ENCODE data around the gene ZBTB8A.
"Not testable (repeated sequence)": the region's sequence is repeated elsewhere in the genome, so short reads cannot be mapped to it uniquely, and the experiment has no call there.

ZBTB8A gene

GRCh38 chr1:32536764-32537163 lies 2.5 kb upstream of the ZBTB8A start:
- DNase-seq (ENCODE audit: low read depth in 2 of 2): no peak

DNA sequence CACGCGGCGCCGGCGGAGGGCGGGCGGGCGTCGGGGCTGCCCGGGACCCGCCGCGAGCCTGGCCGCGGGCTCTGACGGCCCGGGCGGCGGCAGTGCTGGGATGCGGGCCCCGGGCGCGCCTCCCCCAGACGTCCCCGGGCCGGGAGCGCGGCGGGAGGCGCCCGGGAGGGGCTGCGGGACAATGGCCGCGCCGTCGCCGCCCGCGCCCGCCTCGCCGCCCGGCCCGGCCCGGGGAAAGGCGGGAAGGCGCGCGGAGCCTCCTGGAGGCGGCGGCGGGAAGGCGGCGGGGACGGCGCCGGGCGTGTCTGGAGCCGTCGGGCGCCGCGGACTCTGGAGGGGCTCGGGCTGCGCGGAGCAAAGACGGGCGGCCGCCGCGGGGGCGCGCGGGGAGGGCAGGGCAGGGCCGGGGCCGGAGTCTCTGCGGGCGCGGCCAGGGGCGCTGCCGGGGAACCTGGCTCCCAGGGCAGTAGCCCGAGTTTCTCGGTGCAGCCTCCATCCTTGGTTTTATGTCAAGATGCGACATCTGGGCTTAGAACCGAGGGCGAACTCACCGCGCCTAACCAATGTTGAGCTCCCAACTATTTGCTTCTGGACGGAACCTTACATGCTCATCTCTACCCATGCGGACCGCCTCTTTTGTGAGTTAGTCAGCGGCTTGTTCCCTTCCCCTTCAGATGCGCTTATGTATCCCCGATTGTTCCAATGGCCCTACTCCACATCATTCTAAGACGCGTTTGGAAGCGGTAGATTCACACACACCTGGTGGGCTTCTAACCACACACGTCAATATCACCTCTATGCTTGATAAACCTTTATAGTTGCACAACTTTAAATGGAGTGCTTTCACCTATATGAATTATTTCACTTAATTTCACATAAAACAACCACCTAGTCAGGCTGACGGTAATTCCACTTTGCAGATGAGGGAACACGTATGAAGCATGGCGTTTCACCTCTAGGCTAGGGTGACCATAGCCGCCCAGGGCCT lies 651 bp downstream of the ZBTB8A start:
- DNase-seq (ENCODE audit: low read depth in 2 of 2): no peak

DNA sequence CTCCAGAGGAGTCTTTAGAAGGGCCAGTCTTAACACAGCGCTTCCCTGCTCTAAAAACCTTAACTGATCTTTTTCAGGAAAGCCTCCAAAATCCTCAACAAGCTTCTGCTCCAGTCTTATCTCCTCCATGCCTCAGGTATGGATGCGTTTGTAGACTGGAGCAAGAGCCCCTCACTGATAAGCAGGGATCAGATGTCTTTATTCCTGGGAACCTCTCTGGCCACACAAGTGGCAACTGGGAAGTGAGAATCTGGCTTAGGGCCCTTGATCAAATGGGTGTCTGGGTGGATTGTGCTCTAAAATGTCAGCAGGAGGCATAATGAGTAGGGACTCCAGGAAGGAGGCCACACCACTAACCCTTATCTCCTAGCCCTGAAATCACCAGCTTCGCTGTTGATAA lies 1.4 kb downstream of the ZBTB8A start:
- DNase-seq (ENCODE audit: low read depth in 2 of 2): no peak

GRCh38 chr1:32541064-32541566 lies 1.9 kb downstream of the ZBTB8A start:
- DNase-seq (ENCODE audit: low read depth in 2 of 2): no peak

GRCh38 chr1:32546611-32547010 lies 7.4 kb downstream of the ZBTB8A start:
- DNase-seq (ENCODE audit: low read depth in 2 of 2): no peak

DNA sequence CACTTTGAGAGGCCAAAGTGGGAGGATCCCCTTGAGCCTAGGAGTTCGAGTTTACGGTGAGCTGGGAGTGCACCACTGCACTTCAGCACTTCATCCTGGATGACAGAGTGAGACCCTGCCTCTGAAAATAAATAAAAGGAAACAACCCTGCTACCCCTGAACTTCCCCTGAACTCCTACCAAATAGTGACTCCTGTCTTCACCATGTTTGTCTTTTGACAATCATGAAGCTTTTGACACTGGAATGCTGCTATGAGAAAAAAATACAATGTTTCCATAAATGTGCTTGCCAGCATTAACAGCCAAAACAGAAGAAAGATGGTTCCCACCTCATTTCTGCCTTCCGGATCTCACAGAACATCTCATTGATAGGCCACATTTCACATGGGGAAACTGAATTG lies 10.4 kb downstream of the ZBTB8A start:
- no peak for DNase-seq (ENCODE audit: low read depth in 2 of 2)

- no peak for DNase-seq (ENCODE audit: low read depth in 2 of 2)
Measured at GRCh38 chr1:32554288-32554687, 15.1 kb downstream of the ZBTB8A start.

- not testable (repeated sequence) for DNase-seq (ENCODE audit: low read depth in 2 of 2)
Measured at GRCh38 chr1:32557035-32557434, 17.8 kb downstream of the ZBTB8A start.

DNA sequence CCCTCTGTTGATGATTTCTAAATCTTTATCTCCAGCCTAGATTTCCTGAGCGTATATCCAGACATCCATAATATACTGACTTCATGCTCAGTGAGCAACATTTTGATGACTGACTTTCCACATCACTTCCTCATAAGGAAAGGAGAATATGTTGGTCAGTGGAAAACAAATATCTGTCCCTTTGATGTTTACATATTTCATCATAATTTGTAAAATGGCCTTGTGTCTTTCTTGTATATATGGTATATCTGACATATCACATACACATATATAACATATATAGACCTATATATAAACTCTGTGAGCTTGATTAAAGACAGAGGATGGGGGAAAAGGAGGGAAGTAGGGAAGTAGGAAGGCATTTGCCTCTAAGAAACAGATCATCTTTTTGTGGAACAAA lies 18.6 kb downstream of the ZBTB8A start:
- DNase-seq (ENCODE audit: low read depth in 2 of 2): no peak

DNA sequence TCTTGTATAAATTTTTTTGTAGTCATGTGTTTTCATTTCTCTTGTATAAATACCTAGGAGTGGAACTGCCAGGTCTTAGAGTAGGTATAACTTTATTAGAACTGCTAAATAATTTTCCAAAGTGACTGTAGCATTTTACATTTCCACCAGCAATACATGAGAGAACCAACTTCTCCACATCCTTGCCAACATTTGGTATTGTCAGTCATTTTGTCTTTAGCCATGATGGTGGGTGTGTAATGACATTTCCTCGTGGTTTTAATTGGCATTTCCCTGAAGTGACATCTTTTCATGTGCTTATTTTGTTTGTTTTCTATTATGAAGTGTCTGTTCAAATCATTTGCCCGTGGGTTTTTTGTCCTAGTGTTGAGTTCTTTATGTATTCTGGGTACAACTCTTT lies 29.7 kb downstream of the ZBTB8A start:
- DNase-seq (ENCODE audit: low read depth in 2 of 2): no peak

DNA sequence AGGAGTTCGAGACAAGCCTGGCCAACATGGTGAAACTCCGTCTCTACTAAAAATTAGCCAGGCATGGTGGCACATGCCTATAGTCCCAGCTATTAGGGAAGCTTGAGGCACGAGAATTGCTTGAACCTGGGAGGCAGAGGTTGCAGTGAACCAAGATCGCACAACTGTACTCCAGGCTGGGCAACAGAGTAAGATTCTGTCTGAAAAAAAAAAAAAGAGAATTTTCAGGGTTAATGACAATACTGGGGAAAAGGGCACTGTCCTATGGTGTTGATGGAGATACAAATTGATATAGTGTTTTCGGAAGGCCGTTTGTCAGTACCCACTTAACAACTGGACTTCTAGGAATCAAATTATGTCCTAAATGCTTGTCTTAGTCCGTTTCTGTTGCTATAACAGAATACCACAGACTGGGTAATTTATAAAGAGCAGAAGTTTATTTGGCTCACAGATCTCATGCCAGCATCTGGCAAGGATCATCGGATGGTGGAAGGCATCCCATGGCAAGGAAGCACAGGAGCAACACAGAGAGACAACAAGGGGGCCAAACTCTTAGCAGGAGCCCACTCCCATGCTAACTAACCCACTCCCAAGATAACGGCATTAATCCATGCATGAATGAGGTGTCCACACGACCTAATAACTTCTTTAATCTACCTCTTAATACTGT lies 41.3 kb downstream of the ZBTB8A start:
- DNase-seq (ENCODE audit: low read depth in 2 of 2): no peak

- DNase-seq (ENCODE audit: low read depth in 2 of 2): no peak
Measured at GRCh38 chr1:32592943-32593342, 53.7 kb downstream of the ZBTB8A start.

GRCh38 chr1:32600034-32600433 lies 60.8 kb downstream of the ZBTB8A start:
- no peak for DNase-seq (ENCODE audit: low read depth in 2 of 2)

DNA sequence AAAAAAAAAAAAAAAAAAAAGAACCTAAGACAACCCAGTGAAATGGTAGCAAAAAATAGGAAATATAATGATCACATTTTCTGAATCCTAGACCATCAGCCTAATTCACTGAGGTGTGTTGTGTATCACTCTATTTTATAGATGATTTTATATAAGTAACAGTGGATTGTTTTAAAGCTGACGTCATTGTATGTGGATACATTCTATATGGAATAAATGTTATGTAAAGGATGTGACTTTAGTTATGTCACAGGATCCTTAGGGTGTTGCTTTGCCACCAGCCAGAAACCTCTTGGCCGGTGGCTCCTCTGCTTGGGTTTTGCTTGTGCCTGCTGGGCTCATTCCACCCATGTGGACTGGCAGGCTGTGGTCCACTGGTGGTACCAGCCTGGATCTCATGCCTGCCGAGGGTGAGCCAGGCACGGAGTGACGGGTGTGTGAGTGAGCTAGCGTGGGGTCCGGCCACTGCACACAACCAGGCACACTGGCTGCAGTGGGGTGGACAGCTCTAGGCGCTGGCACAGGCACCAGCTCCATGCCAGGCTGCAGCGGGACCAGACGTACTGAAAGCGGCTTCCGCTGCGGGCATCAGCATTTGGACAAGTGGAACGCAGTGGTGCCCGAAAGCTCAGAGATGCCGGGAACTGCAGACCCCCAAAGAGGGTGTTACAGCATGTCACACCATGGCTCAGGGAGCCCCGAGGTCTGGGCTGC lies 66.6 kb downstream of the ZBTB8A start:
- DNase-seq (ENCODE audit: low read depth in 2 of 2): no peak

DNA sequence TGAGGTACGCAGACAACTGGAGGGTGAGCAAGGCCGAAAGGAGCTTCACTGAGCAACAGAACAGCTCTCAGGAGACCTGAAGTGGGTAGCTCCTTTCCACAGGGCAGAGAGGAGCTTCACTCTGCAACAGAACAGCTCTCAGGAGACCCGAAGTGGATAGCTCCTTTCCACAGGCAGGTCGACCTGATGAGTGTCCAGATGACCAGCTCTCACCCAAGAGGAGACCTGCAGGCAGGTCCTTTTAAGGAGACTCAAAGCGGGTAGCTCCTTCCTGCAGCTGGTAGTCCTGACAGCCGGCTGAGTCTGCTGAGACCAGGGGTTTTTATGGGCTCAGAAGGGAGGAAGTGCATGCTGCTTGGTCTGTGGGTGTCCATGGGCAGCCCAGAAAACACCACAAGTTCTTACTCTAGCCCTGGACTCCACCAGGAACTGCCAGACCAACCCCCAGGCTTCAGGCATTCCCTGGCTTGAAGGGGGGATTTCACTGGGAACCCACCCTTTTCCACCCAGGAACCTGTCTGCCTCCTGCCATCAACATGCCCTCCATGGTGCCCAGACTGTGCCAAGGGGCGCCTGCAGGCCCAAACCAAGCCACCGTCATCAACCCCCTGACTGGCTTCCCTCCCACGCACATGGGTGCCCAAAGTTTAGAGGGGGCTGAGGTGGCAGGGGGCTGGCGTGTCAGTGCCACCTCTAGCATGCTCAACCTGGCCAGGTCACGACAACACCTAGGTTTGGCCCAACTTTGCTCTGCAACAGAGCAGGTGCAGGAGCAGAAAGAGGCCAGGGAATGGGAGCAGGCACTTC lies 67.5 kb downstream of the ZBTB8A start:
- DNase-seq (ENCODE audit: low read depth in 2 of 2): no peak

DNA sequence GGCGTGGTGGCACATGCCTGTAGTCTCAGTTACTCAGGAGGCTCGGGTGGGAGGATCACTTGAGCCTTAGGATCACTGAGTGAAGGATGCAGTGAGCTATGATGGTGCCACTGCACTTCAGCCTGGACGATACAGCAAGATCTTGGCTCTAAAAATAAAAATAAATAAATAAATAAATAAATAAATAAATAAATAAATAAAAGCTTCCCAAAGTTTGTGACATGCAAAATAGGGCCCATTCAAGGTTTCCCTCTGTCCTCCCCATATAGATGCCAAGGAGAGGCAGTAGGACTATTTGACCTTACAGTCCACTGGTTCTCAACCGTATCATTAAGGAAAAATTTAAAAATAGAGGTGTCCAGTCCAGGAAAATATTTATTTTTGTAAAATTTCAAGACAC lies 70.0 kb downstream of the ZBTB8A start:
- DNase-seq (ENCODE audit: low read depth in 2 of 2): no peak

DNA sequence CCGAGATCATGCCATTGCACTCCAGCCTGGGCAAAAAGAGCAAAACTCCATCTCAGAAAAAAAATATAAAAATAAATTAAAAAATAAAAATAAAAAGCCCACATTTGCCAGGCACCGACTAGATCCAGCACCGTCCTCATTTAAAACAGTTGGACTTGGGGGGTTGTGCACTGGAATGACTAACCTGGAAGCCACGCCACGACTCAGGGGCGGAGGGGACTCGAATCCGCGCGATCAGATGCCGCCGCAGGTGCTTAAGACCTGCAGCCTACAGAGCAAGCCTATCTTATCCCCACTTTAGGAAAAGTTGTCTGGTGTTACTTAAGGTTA lies 72.6 kb downstream of the ZBTB8A start:
- DNase-seq (ENCODE audit: low read depth in 2 of 2): no peak

GRCh38 chr1:32612189-32612881 lies 73.1 kb downstream of the ZBTB8A start:
- peak; percentile 38 to 47 for DNase-seq (ENCODE audit: low read depth in 2 of 2)

DNA sequence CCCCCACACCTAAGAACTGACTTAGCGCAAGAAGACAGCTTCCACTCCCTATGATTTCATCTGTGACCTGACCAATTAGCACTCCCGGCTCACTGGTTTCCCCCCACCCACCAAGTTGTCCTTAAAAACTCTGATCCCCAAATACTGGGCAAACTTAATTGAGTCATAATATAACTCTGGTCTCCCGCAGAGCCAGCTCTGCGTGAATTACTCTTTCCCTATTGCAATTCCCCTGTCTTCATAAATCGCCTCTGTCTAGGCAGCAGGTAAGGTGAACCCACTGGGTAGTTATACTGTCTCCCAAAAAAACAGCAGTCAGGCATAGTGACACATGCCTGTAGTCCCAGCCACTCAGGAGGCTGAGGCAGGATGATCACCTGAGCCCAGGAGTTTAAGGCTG lies 74.2 kb downstream of the ZBTB8A start:
- DNase-seq (ENCODE audit: low read depth in 2 of 2): no peak

GRCh38 chr1:32618673-32619221 lies 79.5 kb downstream of the ZBTB8A start:
- no peak for DNase-seq (ENCODE audit: low read depth in 2 of 2)

Measured in stimulated activated CD8-positive, alpha-beta memory T cell treated with anti-CD3 and anti-CD28 coated beads, Interleukin-2, amount 100 ng/mL, for 48 hours (primary cell).